ENCODE measurements around the gene ULK2.

Gene ULK2

DNA sequence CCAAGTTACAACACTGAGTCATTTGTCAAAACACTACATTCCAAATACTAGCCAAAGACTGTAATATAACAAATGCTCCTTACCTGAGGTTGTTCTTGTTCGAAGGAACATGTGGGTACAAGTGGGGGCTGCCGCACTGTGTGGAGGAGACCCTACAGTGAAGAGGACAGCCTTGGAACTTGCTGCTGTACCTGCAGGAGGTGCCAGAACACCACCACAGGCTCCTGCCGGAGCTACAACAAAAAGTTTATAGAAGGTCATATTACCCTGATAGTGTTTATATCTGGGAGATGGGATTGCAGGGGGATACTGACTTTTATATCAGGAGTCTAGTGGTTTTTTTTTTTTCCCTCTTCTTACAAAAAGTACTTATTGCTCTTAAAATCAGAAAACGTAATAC is 81.9 kb downstream of the ULK2 start:
- H3K4me1 ChIP-seq (ENCODE audit: control insufficient read depth, insufficient read depth, low read length), result no peaks in the 10 kb centered on the region
- no peak overlapping the region for H3K4me3 ChIP-seq (ENCODE audit: low read depth, low read length)
- TF ChIP-seq, protein P1, sequence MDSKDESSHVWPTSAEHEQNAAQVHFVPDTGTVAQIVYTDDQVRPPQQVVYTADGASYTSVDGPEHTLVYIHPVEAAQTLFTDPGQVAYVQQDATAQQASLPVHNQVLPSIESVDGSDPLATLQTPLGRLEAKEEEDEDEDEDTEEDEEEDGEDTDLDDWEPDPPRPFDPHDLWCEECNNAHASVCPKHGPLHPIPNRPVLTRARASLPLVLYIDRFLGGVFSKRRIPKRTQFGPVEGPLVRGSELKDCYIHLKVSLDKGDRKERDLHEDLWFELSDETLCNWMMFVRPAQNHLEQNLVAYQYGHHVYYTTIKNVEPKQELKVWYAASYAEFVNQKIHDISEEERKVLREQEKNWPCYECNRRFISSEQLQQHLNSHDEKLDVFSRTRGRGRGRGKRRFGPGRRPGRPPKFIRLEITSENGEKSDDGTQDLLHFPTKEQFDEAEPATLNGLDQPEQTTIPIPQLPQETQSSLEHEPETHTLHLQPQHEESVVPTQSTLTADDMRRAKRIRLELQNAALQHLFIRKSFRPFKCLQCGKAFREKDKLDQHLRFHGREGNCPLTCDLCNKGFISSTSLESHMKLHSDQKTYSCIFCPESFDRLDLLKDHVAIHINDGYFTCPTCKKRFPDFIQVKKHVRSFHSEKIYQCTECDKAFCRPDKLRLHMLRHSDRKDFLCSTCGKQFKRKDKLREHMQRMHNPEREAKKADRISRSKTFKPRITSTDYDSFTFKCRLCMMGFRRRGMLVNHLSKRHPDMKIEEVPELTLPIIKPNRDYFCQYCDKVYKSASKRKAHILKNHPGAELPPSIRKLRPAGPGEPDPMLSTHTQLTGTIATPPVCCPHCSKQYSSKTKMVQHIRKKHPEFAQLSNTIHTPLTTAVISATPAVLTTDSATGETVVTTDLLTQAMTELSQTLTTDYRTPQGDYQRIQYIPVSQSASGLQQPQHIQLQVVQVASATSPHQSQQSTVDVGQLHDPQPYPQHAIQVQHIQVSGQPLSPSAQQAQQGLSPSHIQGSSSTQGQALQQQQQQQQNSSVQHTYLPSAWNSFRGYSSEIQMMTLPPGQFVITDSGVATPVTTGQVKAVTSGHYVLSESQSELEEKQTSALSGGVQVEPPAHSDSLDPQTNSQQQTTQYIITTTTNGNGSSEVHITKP (tag by site-specific recombination; IDR thresholded peaks at IDR 0.05), result no peak
- TF ChIP-seq ZNF658 (tag by site-specific recombination; IDR thresholded peaks at IDR 0.05), result no peak
- no peak for TF ChIP-seq ZFHX2 (tag by site-specific recombination; conservative IDR thresholded peaks at IDR 0.05)
- no peak for TF ChIP-seq ZNF202 (tag by site-specific recombination; IDR thresholded peaks at IDR 0.05; ENCODE audit: borderline replicate concordance)
- TF ChIP-seq ZNF654 (tag by site-specific recombination; IDR thresholded peaks at IDR 0.05; ENCODE audit: low read depth), result peak; percentile 38
- TF ChIP-seq ZNF155 (tag by site-specific recombination; IDR thresholded peaks at IDR 0.05), result no peak
- TF ChIP-seq KLF16 (tag by site-specific recombination; IDR thresholded peaks at IDR 0.05), result no peak
- peaks cover 51 to 71% of the 10 kb centered on the region in 2 experiments for H3K36me3 ChIP-seq (ENCODE audit: control insufficient read depth in 2 of 2, insufficient read depth in 1 of 2, low read length in 2 of 2)
- no peak overlapping the region for H3K27ac ChIP-seq (ENCODE audit: extremely low read depth, low read depth, low read length)
- POLR2A ChIA-PET, result no interaction called here
- CTCF ChIA-PET, result interaction anchor here (0.5 kb wide), 1 partner anchor 409 kb away, joined by 3 read pairs; no protein-coding TSS in a partner anchor
- no peaks in the 10 kb centered on the region for H3K9me3 ChIP-seq (ENCODE audit: control insufficient read depth, insufficient read depth, low read depth, low read length)

DNA sequence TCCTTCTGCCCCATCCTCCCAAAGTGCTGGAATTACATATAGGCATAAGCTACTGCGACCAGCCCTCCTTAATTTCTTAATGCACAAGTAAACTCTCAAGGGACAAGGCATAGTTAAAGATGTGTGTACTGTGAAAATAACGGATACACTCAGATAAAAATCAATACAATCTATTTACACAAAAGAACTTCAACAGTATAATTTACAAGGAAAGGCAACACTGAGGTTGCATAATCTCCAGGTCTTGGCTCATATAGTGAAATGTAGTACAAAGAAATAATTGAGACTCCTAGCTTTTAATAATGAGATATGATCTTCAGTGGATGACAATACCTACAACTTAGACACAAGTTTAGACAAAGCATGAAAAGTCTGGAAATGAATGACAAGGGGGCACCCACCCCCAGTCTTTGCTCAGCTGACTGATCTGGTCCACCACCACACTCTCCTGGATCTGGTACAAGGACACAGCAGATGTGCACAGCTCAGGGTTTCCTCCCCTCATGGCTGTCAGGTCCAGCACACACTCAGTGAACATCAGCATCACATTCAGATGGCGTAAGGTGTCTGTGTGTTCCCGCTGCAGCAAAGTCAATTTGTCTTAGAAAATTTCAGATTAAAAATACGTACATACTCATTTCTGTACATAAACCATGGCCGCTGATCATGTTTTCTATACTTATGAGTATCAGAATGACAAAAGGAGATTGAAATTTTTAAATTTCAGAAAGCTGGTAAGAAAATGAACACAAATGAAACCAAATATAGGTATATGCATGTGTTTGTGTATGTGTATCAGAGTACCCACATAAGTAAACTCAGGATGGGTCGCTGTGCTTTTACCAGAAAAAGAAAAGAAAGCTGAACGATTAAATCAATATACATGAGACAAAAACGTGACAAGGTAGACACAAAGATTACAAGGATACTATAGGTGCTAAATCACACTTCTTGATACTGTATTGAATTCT is 86.0 kb downstream of the ULK2 start:
- POLR2A ChIA-PET, result interaction anchor here (0.5 kb wide), 1 partner anchor 144 kb away, joined by 4 read pairs; no protein-coding TSS in a partner anchor
- TF ChIP-seq ZNF473 (tag by site-specific recombination; IDR thresholded peaks at IDR 0.05), result no peak
- TF ChIP-seq TRIM28 (IDR thresholded peaks at IDR 0.05; ENCODE audit: borderline replicate concordance, low read length), result no peak
- TF ChIP-seq ZNF23 (tag by site-specific recombination; IDR thresholded peaks at IDR 0.05; ENCODE audit: borderline replicate concordance), result no peak
- no peak for TF ChIP-seq ZBTB10 (tag by site-specific recombination; IDR thresholded peaks at IDR 0.05)
- no peak for TF ChIP-seq ZNF747 (tag by site-specific recombination; IDR thresholded peaks at IDR 0.05)
- Histone ChIP-seq H3K27ac (ENCODE audit: extremely low read depth, low read depth, low read length) (no peak overlapping the region), H3K36me3 (ENCODE audit: control insufficient read depth in 2 of 2, insufficient read depth in 1 of 2, low read length in 2 of 2) (peaks cover 57 to 94% of the 10 kb centered on the region in 2 experiments), H3K9me3 (ENCODE audit: control insufficient read depth, insufficient read depth, low read depth, low read length) (no peaks in the 10 kb centered on the region), H3K4me3 (ENCODE audit: low read depth, low read length) (no peak overlapping the region), H3K4me1 (ENCODE audit: control insufficient read depth, insufficient read depth, low read length) (no peaks in the 10 kb centered on the region)
- CTCF ChIA-PET, result interaction anchor here (0.6 to 2.5 kb wide), 4 partner anchors 12 to 211 kb away, joined by 3 to 18 read pairs (median 4); no protein-coding TSS in a partner anchor

DNA sequence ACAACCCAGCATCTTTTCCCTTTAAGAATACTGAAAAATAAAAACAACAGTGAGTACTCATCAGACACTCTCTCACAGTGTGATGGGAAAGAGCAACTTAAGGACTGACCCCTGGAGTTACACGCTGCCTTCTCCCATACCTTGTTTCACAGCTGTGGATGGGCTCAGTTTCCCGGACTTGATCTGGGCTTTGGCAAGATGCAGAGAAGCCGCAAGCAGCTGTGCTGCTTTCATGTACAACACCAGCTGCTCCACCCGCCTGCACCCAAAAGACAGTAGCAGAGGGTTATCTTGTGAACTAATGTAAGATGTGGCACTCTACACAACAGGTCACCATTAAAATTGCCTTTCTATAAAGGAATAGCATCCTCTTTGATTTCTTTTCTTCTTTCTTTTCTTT is 86.9 kb downstream of the ULK2 start:
- peaks cover 65 to 92% of the 10 kb centered on the region in 2 experiments for H3K36me3 ChIP-seq (ENCODE audit: control insufficient read depth in 2 of 2, insufficient read depth in 1 of 2, low read length in 2 of 2)
- TF ChIP-seq, protein P2, sequence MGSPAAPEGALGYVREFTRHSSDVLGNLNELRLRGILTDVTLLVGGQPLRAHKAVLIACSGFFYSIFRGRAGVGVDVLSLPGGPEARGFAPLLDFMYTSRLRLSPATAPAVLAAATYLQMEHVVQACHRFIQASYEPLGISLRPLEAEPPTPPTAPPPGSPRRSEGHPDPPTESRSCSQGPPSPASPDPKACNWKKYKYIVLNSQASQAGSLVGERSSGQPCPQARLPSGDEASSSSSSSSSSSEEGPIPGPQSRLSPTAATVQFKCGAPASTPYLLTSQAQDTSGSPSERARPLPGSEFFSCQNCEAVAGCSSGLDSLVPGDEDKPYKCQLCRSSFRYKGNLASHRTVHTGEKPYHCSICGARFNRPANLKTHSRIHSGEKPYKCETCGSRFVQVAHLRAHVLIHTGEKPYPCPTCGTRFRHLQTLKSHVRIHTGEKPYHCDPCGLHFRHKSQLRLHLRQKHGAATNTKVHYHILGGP (tag by site-specific recombination; IDR thresholded peaks at IDR 0.05), result no peak
- TF ChIP-seq IKZF3 (tag by site-specific recombination; IDR thresholded peaks at IDR 0.05) (no peak), ZNF18 (tag by site-specific recombination; IDR thresholded peaks at IDR 0.05) (no peak), ZFP69B (tag by site-specific recombination; IDR thresholded peaks at IDR 0.05) (no peak), ZXDB (tag by site-specific recombination; IDR thresholded peaks at IDR 0.05) (no peak), ZNF266 (tag by site-specific recombination; IDR thresholded peaks at IDR 0.05; ENCODE audit: low read depth) (no peak)
- TF ChIP-seq, protein P3, sequence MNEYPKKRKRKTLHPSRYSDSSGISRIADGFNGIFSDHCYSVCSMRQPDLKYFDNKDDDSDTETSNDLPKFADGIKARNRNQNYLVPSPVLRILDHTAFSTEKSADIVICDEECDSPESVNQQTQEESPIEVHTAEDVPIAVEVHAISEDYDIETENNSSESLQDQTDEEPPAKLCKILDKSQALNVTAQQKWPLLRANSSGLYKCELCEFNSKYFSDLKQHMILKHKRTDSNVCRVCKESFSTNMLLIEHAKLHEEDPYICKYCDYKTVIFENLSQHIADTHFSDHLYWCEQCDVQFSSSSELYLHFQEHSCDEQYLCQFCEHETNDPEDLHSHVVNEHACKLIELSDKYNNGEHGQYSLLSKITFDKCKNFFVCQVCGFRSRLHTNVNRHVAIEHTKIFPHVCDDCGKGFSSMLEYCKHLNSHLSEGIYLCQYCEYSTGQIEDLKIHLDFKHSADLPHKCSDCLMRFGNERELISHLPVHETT (tag by site-specific recombination; IDR thresholded peaks at IDR 0.05), result no peak

More for the DNA sequence above, 86.9 kb downstream of the ULK2 start:
- Histone ChIP-seq H3K4me3 (ENCODE audit: low read depth, low read length) (no peak overlapping the region), H3K4me1 (ENCODE audit: control insufficient read depth, insufficient read depth, low read length) (no peaks in the 10 kb centered on the region), H3K27ac (ENCODE audit: extremely low read depth, low read depth, low read length) (no peak overlapping the region), H3K9me3 (ENCODE audit: control insufficient read depth, insufficient read depth, low read depth, low read length) (no peaks in the 10 kb centered on the region)
- CTCF ChIA-PET, result interaction anchor here (0.6 to 2.5 kb wide), 5 partner anchors 14 to 101 kb away, joined by 3 to 18 read pairs (median 3); no protein-coding TSS in a partner anchor
- POLR2A ChIA-PET, result no interaction called here
